Cerebellar nuclear complex (tissue), 1 donor: ENCODE results near the gene TSPO2.

Experiments
- DNase-seq, 2 experiments: peaks; one replicate each; lab custom pipeline; 2025; lab: John Stamatoyannopoulos, UW

The TSPO2 gene

DNA sequence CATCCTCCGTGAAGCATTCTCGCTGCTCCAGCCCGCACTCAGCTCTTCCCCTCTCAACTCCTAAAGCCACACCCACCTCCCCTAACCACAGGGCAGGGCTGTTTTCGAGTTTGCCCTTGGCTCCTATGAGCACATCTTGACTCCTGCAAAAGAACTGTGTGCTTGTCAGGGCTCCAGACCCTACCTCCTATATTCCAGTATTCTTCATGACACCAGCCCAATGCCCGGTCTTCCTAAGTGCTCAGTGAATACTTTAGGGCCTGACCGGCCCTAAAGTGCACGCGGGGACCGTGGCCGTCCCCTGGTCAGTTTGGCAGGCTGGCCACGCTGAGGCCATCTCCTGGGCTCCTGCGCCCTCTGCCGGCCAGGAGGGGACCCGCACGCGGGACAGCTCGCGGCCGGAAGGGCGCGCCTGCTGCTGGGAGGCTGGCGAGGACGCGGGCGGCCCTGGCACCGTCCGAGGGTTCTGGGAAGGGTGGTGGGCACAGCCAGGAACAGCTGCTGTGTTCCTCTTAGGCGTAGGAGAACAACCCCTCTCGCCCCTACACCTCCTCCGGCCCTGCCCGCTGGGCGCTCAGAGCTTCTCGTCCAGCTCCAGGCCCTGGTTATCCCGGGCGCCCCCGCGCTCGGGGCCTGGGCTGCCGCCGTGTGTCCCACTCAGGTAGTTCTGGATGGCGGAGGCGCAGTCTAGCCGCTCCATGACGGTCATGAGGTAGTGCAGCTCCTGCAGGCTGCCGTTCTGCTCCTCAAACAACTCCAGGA, 14.3 kb upstream of the TSPO2 start:
- peak in 1 of 2 experiments; percentile 5 for DNase-seq

DNA sequence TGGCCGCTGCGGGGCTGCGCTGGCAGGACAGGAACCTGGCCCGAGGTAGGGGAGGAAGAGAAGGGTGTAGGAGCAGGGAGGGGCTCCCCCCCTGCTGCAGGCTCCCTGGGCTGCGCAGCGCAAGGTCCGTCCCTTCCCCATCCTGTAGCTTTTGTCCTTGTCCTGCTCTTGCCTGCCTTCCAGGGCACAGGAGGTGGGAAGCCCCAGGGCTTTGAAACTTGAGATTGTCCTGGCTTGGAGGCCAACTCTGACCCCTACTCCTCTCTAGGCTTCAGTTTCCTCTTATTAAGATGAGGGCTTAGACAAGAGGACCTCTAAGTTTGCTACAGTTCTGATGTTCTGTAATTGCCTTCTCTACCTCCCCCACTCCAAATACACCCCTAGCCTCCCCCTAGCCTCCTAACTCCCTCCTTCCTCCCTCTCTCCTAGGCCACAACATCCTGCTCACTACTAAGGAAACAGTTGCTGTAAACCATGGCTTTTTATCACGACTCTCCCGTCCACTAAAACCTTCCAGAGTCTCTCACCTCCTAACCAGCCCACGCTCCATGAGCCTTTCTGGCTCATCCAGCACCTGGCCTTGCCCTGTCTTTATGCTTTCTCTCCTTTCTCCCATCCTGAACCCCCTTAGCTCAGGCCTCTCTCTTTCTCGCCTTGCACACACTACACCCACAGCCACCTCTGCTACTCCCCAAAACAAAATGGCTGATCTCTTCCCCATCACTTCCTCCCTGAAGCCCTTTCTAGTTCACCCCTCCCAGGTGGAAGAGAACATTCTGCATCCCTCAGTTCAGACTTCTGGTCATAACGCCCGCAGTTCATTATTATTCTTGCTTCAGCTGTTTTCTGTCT, 13.5 kb upstream of the TSPO2 start:
- DNase-seq: no peak

DNA sequence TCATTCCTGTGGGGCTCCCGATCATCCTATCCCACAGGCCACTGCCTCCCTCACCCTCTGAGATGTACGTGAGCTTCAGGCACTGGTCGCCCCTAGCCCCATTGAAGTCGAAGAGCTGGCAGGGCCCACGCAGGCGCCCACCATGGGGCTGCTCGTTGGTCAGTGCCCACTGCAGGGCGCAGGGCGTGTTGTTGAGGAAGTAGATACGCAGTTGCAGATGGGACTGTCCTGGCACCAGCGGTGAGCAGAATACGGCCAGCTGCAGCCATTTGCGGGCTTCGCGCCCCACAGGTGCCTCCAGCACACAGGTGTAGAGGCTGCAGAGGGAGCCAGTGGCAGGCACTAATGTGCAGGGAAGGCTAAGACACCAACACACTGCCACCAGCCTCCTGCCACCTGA, 9.4 kb upstream of the TSPO2 start:
- no peak for DNase-seq

DNA sequence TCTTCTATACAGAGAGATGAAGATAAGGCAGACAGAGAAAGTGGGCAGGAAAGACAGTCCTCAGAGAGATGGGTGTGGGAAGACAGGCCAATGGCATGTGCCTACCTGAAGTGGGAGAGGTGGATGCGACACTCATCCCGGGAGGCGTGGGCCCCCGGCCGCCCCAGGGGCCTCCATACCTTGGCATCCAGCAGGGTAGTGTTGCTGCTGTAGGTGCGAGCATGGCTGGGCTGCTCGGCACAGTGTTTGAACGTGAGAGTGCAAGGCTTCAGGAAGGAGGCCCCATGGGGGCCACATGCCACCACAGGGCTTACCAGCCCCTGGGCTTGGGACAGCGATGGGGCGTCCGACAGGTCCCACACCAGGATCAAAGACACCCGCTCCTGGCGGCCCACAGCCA, 8.5 kb upstream of the TSPO2 start:
- DNase-seq: no peak

DNA sequence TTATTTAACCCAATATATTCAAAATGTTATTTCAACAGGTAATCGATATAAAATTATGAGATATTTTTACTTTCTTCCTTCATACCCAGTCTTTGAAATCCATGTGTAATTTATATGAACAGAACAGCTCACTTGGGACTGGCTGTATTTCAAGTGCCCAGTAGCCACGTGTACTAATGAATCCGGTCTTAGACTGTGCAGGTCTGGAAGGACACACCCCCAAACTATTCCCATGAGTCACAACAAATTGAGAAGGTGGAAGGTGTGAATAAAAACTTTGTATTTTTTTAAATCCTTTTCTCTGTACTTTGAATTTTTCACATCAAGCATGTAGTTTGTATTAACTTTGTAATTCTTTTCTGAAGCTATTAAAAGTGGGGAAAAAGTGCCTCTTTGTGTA, 6.1 kb upstream of the TSPO2 start:
- DNase-seq: no peak

DNA sequence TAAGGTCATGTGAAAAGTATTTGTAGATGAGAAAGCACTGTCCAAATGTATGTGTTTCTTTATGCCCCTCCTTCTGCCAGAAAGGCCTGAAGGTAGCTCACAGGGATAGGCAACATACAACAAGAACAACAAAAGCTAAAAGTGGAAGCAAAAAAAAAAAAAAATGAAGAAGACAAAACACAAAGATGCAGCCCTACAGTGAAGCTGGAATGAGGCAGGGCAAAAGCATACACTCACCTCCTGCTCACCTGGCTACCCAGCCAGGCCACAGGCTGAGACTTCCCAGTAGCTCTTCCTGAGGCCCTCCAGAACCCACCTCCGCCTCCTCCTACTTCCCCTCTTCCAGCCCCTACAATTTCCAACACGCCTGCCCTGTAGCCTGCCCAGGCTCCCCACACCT, 5.7 kb upstream of the TSPO2 start:
- no peak for DNase-seq

DNA sequence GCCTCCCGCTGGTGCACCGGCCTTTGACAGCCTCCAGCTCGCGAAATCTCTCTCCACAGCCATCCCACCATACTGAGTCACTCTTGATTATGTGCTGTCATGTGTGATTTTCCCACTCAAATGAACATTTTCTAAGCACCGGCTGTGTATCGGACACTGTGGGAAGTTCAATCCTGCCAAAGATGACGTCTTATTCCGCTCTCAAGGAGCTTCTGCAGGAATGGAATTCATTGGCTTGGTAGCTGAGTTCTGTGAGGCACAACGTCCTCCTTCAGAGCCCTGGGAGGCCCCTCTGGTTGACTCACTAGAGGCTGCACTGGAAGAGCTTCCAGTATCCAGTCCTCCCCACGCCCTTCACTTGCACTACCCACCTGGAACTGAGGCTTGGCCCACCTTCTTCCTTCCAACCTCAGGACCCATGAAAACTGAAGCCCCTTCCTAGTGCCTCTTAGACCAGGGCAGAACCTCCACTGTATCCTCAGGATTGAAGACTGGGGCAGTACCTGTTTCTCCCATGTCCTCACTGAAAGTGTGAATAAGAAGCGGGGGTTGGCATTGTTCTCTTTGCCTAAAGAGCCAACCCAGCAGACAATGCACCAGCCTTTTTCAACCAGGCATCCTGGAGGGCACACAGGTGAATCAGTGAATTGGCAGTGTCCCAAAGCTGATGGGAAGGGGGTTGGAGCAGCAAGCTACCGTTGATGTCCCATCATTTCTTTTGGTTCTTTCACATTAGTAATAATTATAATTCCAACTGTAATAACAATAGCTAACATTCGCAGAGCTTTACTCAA, 5.0 kb upstream of the TSPO2 start:
- no peak for DNase-seq

DNA sequence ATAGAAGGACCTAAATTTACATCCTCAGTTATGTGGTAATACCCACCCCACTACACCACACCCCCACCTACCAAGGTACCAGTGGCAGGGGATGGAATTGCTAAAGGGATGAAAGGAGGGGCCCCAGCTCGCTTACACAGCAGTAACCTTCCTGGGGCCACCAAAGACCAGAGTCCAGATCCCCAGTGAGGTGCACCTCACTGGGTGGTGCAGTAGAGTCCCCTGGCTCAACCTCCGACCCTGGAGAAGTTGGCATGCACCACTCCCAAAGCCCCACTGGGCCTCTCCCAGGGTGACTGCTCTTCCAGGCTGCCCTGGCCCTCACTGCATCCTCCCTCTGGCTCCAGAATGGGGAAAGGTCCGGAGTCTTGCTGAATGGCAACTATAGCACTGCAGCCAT, 4.1 kb upstream of the TSPO2 start:
- no peak for DNase-seq

DNA sequence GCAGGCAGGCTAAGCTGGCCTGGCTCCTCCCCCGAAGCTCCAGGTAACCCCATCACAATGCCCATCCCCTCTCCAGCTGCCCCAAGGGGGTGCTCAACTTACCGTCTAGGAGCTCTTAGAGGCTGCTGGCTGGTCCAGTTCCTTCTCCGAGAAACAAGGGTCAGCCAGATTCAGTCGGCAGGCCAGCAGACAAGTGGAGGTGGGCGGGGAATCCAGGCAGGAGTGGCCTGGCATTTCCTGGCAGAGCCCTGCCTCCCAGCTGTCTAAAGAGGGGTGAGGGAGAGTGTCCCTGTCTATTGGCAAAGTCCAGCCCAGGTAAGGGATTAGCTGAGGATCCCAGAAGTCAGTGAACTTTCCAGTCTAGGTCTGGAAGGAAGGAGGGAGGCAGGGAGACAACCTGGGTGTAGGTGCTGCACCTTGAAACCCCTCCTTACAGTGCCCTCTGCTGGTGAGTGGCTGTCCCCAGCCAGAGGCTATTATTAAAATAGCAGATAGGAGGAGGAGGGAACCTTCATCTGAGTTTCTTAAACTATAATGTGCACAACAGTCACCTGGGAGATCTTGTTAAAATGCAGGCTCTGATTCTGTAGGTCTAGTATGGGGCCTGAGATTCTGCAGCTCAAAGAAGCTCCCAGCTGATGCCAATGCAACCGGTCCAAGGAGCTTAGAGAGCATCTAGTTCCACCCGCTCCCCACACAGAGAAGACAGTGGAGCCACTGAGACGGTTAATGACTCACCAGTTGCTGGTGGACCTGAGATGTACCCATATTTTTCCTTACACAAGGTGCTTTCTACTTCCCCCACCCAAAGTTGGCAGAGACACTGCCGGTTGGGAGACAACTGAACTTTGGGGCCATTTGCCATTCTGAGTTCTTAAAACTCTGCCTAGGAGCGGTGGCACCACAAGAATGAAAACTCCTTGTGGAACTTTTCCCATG, 2.9 kb upstream of the TSPO2 start, which contains the start of gene UNC5CL:
Gene UNC5CL (minus strand): TSS at position 162 of the 939 bp plus-strand sequence. CDS start 4,147 bp downstream, outside the sequence.
- DNase-seq: no peak

DNA sequence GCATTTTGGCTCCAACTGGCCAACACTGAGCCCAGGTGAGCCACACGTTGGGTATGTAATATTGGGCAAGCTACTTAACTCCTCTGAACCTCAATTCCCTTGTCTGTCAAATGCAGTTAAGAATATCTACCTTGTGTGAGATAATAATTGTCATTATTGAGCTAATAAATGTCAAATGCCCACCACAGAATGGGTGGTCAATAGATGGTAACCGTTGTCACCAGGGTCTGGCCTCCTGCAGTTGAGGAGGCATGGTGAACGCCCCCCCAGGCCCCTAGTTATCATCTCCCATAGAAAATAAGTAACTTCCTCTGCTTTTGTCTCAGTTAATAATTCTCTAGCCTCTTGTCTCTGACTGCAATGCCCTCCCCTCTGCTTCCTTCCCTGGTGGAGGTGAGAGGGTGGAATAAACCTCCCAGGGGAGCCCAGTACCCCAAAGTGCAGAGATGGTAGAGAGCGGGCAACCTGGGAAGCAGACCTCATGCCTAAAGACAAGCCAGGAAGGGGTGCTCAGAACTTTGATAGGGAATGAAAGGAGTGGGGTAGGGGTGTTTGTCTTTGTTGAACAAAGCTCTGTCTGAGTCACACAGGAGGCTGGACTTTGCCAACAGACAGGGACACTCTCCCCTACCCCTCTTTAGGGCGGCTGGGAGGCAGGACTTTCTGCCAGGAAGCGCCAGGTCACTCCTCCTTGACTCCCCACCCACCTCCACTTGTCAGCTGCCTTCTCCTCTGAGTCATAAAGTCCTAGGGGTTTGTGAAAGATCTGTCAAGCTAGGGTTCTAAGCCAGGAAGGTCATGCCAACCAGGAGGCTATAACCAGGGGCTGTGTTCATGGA, 1.9 kb upstream of the TSPO2 start:
- DNase-seq: no peak

DNA sequence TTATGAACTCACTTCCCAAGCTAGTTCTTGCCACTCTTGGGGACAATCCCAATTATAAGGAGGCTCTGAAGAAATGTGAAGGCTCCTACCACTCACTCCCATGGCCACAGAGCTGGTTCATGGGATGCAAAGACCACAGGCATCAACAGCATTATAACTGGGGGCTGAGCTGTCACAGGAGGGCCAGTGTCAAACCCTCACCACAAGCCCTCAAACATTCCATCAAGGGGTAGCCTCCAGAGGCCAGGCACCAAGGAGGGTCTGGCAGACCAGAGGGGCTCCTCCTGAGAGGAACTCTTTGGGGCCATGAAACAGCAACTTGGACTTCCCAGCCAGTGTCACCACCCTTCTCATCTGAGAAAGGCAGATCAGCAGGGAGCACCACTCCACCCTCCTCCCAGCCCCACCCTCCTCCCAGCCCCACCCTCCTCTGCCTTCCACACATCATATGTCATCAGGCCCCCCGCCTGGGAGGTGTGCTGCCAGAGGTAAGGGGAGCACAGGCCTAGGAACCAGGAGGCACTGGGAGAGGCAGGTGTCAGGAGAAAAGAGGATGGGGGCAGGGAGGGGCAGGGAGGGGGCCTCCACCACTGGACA, 1.2 kb upstream of the TSPO2 start:
- DNase-seq: no peak

DNA sequence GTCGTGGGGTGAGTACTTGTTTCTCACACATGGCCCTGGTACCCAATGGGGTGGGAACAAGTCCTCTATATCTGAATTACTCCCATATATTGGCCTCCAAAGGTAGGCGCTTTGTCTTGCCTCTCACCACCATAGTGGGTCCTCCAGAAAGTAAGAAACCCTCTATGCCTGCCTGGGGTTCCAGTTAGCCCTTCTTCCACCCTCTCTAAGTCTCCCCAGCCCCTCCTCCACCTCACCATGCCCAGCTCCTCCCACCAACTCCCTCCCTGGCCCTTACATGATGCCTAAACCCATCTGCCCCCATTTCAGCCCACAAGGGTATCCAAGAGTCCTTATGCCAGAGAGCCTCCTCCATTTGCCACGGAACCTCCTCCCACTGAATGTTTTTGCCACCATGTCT, 884 bp downstream of the TSPO2 start:
- no peak for DNase-seq

DNA sequence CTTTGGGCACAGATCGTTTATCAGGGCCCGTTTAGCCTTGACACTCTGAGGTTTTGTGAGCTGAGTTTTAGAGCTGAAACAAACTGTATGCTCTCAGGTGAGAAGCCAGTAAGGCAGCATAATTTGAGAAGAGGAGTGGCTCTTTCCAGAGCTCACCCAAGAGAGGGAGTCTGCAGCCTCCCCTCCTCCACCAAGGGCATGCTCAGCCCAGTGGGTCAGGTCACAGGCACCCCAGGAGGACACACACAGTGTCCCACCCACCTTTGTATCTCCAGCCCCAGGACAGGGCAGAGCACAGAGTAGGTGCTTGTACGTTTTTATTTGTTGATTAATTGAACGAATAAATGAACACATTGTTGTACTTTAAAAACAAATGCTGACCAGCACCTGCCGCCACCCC, 3.4 kb downstream of the TSPO2 start:
- DNase-seq: no peak

DNA sequence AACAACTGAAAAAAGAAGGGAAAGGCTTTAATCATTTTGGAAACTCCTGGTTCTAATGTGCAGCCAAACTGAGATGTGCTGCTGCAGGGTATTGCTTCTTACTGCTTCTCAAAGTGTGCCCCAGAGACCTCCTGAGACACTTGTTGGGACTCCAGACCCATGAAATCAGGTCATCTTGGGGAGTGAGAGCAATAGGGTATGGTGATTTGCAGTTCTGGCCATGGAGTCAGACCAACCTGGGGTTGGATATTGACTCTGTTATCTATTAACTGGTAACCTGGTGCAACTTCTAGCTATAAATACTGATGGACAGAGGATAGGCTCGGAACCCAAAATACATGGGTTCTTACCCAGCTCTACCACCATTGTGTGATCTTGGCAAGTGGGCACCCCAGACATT, 3.8 kb downstream of the TSPO2 start:
- no peak for DNase-seq

DNA sequence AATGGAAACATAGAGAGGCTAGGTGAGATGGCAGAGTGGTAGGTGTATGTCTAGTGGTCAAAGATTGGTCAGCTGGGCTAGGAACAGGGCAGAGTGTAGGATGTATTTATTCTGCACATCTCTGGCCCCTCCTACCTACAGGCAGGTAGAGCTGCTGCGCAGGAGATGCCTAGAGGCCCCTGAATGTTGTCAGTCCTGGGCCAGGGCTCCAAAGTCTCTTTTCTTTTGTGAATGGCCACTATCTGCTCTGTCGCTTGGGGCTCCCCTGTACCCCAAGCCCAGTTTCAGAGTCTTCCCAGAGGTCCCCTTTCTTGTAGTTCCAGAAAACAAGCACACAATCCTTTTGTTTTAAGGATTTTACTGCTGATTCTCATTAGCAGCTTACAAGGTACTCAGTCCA, 5.0 kb downstream of the TSPO2 start:
- DNase-seq: no peak

DNA sequence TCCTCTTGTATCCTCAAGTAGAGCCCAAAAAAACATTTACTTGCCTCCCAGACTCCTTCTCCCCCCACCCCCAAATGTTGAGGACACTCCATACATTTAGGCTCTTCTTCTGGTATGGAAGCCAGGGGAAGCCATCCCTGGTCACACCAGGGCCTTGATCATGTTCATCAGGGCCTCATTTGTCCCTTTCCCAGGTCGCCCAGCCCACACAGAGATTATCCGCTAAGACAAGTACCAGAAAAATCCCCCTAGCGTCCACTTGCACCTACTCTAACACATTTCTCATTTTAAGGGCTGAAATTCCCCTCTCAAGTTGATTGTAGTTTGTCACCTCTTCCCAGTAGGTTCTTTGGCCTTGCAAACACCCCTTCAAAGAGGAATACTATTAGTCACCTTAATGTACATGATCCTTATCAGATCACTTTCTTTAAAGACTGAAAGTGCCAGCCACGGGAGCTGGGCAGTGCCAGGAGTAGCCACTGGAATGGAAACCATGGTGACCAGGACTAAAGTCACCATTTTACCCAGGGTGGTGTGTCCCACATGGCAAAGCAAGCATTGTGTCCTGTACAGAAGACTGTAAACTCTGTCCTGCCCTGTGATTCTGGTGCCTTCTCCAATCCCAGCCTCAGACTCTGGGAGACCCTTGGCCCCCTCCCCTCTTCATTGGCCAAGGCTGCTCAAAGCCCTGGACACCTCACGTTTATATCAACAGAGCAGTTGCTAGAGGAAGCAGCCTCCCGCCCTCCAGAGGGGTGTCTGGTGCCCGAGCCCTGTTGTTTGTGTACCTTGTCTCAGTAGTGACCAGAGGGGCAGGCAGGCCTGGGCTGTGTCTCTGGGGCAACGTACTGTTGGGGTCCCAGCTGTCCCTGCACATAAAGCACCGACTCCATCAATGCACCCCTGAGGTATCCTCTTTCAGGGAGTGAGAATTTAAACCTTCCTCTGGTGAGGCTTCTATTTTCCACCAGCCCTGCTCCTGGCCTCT, 5.8 kb downstream of the TSPO2 start:
- no peak for DNase-seq

DNA sequence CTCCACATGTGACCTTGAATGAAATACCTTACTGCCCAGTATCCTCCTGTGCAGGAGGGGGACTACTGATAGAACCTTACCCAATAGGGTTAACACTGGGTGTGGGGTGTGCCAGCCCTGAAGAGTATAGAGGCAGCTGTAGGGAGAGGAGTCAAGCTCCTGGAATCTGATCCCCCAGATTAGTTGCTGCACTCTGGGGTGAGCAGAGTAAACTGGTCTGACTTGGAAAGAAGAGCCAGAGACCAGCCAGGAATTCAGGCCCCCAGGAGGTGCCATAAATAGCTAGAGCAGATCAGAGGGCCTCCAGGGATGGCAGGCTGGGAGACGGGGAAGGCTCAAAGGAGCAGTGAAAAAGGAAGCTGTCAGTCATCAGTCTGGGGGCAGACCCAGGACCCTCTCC, 7.3 kb downstream of the TSPO2 start:
- no peak for DNase-seq

DNA sequence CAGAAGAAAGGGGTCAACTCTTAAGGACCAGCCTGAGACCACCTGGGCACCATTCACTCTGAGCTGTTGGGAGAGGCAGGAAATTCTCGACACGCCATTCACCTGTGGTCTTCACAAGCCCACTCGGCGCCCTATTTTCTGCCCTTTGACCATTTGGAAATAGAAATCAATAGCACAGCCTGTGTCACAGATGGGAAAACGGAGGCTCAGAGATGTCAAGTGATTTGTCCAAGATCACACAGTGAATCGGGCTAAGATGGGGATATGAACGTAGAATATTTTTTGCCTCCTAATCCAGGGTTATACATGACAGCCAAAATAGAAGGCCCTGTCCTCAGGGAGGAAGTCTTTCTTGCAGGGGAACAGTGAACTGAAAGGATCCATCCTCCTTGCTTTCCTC, 7.7 kb downstream of the TSPO2 start:
- no peak for DNase-seq

DNA sequence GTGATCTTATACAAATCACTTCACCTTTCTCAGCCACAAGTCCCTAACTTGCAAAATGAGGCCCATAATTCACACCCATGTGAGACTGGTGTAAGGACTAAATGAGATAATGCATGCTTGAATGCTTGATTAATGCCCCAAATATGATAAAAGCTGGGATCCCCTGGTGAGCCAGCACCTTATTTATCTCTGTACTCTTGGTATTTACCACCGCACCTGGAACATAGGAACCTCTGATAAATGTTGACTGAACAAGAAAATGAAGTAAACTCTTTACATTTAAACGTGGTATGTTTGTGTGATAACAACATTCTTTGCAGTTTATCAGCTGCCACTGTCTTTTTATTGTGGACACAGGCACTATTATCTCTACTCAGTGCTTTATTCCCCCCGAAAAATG, 8.3 kb downstream of the TSPO2 start:
- DNase-seq: no peak
